Left lung (tissue), 10 donors: ENCODE data around the gene PPP2R2B. TPM values are rescaled to one million over a fixed set of nuclear protein-coding genes. Genes with fewer than 3 reads are reported as not detected.

Source experiments
- ATAC-seq: fragments of 200-7000 bp; cut with Tn5 transposase; one replicate; pipeline ENCODE4 v1.9.1; 2020; ENCODE audit warnings: moderate library complexity
- DNase-seq, 4 donors: peaks; one replicate each; pipeline ENCODE4 v3.0.0-alpha.2; 2013 to 2020
- H3K27ac ChIP-seq, 2 donors: fragments of 200-600 bp; sonication (generic) in 1 of 2; one replicate each; pipeline versions ENCODE4 v1.5.0 to v1.8.0; 2020 to 2021
- H3K27me3 ChIP-seq, 2 donors: fragments of 200-600 bp; sonication (generic) in 1 of 2; one replicate each; pipeline versions ENCODE4 v1.5.0 to v1.8.0; 2020 to 2021
- H3K36me3 ChIP-seq, 2 donors: fragments of 200-600 bp; sonication (generic) in 1 of 2; one replicate each; pipeline versions ENCODE4 v1.5.0 to v1.8.0; 2020 to 2021
- H3K4me1 ChIP-seq, 2 donors: fragments of 200-600 bp; one replicate each; pipeline ENCODE4 v1.8.0; 2021
- H3K4me3 ChIP-seq, 2 donors: fragments of 200-600 bp; sonication (generic) in 1 of 2; one replicate each; pipeline versions ENCODE4 v1.5.0 to v1.8.0; 2020 to 2021; ENCODE audit warnings: mild to moderate bottlenecking in 1 of 2
- H3K9me3 ChIP-seq, 2 donors: fragments of 200-600 bp; sonication (generic) in 1 of 2; one replicate each; pipeline versions ENCODE4 v1.5.0 to v1.8.0; 2020 to 2021
- CTCF ChIP-seq, 2 donors: fragments of 200-600 bp; sonication (generic) in 1 of 2; IDR thresholded peaks; one replicate each; pipeline versions ENCODE4 v1.5.0 to v1.8.0; 2021; ENCODE audit warnings: antibody characterized with exemption in 2 of 2
- intact Hi-C, 2 donors: fragments of 100-400 bp; cut with DNase I; formaldehyde crosslinking; loops; one replicate each; pipeline versions ENCODE4 v1.11.2 to v1.14.2; 2022
- polyA plus RNA-seq, 6 donors: library from polyadenylated mRNA; unstranded; fragments of 120-200 nt; gene quantifications; one replicate each; pipeline ENCODE4 v1.2.1, GENCODE V29; 2013; ENCODE audit not compliant: insufficient read length in 6 of 6
- total RNA-seq, 2 donors: library from RNA; stranded (reverse); fragmentation: NEBNext Ultra II Directional; extraction: Animal tissue kit (Norgen Biotek cat#: 25700); gene quantifications; one replicate each; pipeline ENCODE4 v1.2.1, GENCODE V29; 2021
- donor health status: DM: no; HTN: yes; CAD: no.
- donor health status: DM: no; HTN: no; CAD: no.

The PPP2R2B gene
- total and polyA plus RNA-seq, 8 donors: 0.23 to 1.5 (median 0.43) TPM

GRCh38 chr5:146641941-146642340 lies 236.6 kb downstream of the PPP2R2B start:
- Histone ChIP-seq H3K4me3 (no peak overlapping the region), H3K9me3 (no peaks in the 10 kb centered on the region), H3K36me3 (no peaks in the 10 kb centered on the region), H3K4me1 (no peaks in the 10 kb centered on the region), H3K27ac (no peak overlapping the region), H3K27me3 (no peaks in the 10 kb centered on the region)
- intact Hi-C loops: no loop called here
- TF ChIP-seq CTCF (IDR thresholded peaks at IDR 0.05): no peak
- ATAC-seq (no peak), DNase-seq (no peak)

- H3K9me3 ChIP-seq: no peaks in the 10 kb centered on the region
- TF ChIP-seq CTCF (IDR thresholded peaks at IDR 0.05): no peak
- no peaks in the 10 kb centered on the region for H3K36me3 ChIP-seq
- H3K27ac ChIP-seq: no peak overlapping the region
- H3K27me3 ChIP-seq: no peaks in the 10 kb centered on the region
- no peak overlapping the region for H3K4me3 ChIP-seq
- DNase-seq: no peak
- intact Hi-C loops: no loop called here
- H3K4me1 ChIP-seq: no peaks in the 10 kb centered on the region
- ATAC-seq: no peak
Measured at GRCh38 chr5:146640285-146640896, 238.2 kb downstream of the PPP2R2B start.

GRCh38 chr5:146635443-146635842 lies 243.1 kb downstream of the PPP2R2B start:
- H3K9me3 ChIP-seq: no peaks in the 10 kb centered on the region
- no peaks in the 10 kb centered on the region for H3K27me3 ChIP-seq
- TF ChIP-seq CTCF (IDR thresholded peaks at IDR 0.05): no peak
- intact Hi-C loops: no loop called here
- no peaks in the 10 kb centered on the region for H3K36me3 ChIP-seq
- no peak overlapping the region for H3K27ac ChIP-seq
- no peak overlapping the region for H3K4me3 ChIP-seq
- no peak for DNase-seq
- no peak for ATAC-seq
- H3K4me1 ChIP-seq: no peaks in the 10 kb centered on the region

- DNase-seq (no peak), ATAC-seq (no peak)
- Histone ChIP-seq H3K27me3 (no peaks in the 10 kb centered on the region), H3K4me3 (no peak overlapping the region), H3K4me1 (no peaks in the 10 kb centered on the region), H3K36me3 (no peaks in the 10 kb centered on the region), H3K27ac (no peak overlapping the region), H3K9me3 (no peaks in the 10 kb centered on the region)
- TF ChIP-seq CTCF (IDR thresholded peaks at IDR 0.05): no peak
- intact Hi-C loops: no loop called here
Measured at GRCh38 chr5:146633323-146633764, 245.2 kb downstream of the PPP2R2B start.

- Histone ChIP-seq H3K4me3 (no peak overlapping the region), H3K4me1 (no peaks in the 10 kb centered on the region), H3K27me3 (no peaks in the 10 kb centered on the region), H3K36me3 (no peaks in the 10 kb centered on the region), H3K27ac (no peak overlapping the region), H3K9me3 (no peaks in the 10 kb centered on the region)
- DNase-seq (no peak), ATAC-seq (no peak)
- intact Hi-C loops: no loop called here
- TF ChIP-seq CTCF (IDR thresholded peaks at IDR 0.05): no peak
Measured at GRCh38 chr5:146632620-146633322, 245.8 kb downstream of the PPP2R2B start.
